HG02970 (cell line): ENCODE results near the gene HMX2.
"Not testable (repeated sequence)": the region's sequence is repeated elsewhere in the genome, so short reads cannot be mapped to it uniquely, and the experiment has no call there.

Source experiments
- ATAC-seq: cut with Tn5 transposase; IDR thresholded peaks from one replicate; pipeline ENCODE4 v1.9.1; 2021; ENCODE audit warnings: mild to moderate bottlenecking, moderate library complexity, moderate number of reproducible peaks; ENCODE audit not compliant: unreplicated experiment, low FRiP score

HMX2 gene

DNA sequence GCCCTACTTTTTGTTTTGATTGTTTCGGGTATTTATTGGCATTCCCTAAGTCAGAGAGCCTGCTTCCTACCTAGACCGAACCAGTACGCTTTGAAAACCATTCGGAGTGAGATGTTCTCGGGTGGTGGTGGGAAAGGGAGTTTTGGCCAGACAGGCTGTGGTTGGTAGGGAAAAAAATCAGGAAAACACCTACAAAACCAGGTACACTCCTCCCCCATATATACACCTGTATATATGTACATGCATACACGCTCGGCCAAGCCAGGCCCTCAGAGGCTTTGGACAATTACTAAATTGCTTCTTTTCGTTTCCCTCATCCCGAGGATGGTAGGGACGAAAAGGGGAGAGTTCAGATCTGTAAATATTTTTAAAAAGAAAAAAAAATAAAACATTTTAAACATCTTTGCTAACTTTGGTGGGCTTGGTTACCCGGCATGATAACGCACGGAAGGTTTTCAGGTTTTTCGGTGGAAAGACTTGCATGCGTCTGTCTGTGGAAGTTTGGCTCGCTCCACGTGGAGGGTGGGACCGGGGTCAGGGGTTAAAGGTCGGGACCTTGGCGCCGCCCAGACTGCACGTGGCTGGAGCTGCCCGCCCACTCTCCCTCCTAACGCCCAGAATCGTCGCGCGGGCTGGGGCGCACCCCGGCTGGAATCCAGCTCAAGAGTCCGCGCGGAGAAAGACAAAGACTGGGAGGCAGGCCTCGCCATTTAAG is 2.5 kb downstream of the HMX2 start:
- no peak for ATAC-seq

DNA sequence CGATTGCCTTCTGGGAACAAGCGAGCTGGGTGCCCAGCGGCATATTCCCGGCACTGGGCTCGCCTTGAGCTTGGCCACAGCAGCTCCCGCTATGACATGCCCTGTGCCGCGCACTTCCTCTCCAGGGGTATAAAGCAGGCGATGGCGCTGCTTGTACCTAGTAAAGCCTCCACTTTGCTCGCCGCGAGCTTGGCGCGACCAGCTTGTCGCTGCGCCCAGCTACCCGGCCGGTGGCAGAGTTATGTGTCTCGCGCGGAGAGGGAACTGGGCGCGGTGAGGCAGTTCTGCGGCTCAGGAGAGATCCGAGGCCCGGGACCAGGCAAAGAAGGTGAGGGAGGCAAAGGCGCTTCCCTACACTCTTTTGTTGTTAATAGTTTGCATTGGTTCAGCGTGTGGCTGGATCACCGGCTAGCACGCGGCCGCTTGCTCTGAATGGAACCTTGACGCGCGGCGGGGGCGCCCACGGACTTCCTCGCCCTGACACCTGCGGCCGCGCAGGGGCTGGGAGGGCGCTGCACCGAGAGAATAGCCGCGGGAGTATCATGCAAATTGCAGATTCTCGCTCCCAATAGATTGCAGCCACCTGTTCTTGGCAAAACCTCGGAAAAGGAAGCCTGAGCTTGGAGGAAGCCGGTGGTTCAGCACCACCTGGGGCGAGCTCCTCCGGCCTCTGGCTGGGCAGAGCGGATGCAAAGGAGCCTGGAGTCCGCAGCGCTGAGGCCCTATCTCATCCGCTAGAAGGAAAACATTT is 3.2 kb downstream of the HMX2 start:
- no peak for ATAC-seq

GRCh38 chr10:123151737-123152135 is 3.8 kb downstream of the HMX2 start:
- no peak for ATAC-seq

GRCh38 chr10:123153486-123154091 is 5.7 kb downstream of the HMX2 start:
- ATAC-seq, result no peak

- peak; percentile 91 for ATAC-seq
Observed at GRCh38 chr10:123154092-123154710, 6.3 kb downstream of the HMX2 start, which contains the start of gene BUB3. Gene BUB3 (plus strand): TSS chr10:123154402. CDS start chr10:123154918, 516 bp downstream.

DNA sequence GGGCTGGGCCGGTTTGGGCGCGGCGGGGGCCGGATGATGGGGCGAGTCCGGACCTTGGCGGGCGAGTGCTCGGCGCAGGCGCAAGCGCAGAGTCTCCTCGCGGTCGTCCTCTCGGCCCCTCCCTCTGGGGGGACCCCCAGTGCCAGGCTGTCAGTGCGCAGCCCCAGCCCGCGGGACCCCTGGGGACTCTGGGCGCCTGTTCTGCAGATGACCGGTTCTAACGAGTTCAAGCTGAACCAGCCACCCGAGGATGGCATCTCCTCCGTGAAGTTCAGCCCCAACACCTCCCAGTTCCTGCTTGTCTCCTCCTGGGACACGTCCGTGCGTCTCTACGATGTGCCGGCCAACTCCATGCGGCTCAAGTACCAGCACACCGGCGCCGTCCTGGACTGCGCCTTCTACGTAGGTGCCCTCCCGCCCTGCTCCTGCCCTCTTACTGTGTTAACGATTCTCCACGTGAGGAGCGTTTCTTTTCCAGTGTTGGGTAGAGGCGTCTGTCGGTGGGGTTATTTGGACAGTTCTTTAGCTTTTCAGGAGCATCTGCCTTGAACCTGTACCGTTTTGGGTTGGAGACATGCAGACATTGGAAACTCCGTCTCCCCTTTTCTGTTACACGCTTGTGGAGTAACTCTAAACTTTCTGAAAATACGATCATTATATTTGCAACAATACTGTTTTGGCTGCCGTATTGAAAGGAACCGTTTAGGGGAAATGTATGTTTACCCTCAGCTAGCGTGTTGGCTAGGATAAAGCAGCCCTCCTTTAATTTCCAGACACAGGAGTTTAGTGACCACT is 7.0 kb downstream of the HMX2 start:
- ATAC-seq, result peak; percentile 50

- no peak for ATAC-seq
Observed at GRCh38 chr10:123156078-123156477, 8.1 kb downstream of the HMX2 start.

GRCh38 chr10:123157210-123157609 is 9.3 kb downstream of the HMX2 start:
- no peak for ATAC-seq

DNA sequence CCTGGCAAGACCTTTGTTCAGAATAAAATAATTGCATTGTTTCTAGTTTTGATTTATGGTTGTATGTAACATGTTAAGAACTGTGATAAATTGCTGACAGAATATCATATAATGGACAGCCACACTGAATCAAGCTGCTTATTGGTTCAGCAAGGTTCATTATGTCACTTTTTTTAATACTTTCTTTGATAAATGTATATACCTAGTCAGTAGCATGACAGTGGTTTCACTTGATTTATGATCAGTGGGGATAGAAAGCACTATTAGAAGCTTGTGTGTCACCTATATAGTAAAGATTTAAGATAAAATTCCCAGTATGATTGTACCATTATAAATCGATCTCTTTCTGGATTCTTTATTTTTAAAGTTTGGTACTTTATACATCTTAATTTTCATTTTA is 10.7 kb downstream of the HMX2 start:
- ATAC-seq, result no peak

GRCh38 chr10:123160311-123160980 is 12.5 kb downstream of the HMX2 start:
- no peak for ATAC-seq

DNA sequence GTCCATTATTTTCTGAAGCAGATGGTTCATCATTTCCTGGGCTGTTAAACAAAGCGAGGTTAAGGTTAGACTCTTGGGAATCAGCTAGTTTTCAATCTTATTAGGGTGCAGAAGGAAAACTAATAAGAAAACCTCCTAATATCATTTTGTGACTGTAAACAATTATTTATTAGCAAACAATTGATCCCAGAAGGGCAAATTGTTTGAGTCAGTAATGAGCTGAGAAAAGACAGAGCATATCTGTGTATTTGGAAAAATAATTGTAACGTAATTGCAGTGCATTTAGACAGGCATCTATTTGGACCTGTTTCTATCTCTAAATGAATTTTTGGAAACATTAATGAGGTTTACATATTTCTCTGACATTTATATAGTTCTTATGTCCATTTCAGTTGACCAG is 16.4 kb downstream of the HMX2 start:
- ATAC-seq, result no peak

DNA sequence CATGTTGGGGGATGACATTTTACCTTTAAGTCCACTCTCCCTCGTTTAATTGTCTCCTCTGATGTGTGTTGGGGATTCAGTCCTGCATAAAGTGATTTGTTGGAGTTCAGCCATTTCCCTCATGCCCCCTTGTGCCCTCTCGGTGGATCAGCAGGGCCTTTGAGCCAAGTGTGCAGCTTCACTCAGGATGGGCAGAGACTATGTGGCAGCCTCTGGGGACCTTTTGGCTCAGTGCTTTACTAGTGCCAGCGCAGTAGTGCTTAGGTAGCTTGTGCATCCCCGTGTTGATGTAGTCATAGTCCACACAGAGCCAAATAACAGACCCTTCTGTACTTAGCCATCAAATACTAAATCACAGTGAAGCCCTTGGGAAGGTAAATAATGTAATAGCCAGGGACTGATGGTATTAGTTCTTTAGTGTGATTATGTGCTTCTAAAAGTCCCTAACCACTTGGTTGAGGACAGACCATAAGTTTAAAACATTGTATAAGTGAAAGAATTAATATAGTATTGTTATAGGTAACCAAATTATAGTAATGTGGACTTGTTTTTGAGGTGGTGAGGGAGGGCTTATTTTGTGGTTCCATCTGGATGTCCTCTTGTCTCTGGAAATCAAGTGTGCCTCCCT is 17.6 kb downstream of the HMX2 start:
- no peak for ATAC-seq

GRCh38 chr10:123166618-123167017 is 18.7 kb downstream of the HMX2 start:
- no peak for ATAC-seq

DNA sequence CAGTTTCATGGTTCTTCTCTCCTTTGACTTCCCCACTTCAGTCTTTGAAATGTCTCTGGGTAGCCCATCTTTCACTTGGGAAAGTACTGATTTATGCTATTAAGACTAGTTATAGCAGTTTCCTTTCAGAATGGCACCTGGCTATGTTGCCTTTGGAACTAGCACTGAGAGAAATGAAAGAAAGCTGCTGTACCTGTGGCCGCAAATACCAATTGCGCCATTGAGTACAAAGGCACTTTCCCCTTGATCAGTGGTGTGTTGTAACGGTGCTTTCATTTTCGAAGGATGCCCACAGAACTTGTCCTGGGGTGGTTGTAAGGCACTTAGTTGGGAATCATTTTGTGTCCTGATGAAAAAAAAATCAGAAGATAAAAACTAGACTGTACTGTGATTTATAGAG is 23.0 kb downstream of the HMX2 start:
- no peak for ATAC-seq

DNA sequence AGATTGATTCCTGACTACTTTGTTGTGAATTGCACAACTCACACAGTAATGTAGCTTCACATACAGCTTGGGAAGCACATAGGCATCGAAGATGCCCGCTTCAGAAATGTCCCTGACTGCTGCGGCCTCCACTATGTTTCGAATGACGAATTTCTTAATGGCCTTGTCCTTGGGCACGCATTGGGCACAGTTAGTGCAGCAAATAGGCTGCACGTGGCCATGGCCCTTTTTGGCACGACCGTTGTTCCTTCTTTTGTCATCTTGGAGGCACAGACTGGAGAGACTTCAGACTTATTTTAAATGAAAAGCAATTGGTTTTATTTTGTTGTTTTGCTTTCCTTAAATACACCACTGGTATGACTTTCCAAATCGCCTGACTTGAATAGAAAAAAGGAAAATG is 23.7 kb downstream of the HMX2 start:
- not testable (repeated sequence) for ATAC-seq

DNA sequence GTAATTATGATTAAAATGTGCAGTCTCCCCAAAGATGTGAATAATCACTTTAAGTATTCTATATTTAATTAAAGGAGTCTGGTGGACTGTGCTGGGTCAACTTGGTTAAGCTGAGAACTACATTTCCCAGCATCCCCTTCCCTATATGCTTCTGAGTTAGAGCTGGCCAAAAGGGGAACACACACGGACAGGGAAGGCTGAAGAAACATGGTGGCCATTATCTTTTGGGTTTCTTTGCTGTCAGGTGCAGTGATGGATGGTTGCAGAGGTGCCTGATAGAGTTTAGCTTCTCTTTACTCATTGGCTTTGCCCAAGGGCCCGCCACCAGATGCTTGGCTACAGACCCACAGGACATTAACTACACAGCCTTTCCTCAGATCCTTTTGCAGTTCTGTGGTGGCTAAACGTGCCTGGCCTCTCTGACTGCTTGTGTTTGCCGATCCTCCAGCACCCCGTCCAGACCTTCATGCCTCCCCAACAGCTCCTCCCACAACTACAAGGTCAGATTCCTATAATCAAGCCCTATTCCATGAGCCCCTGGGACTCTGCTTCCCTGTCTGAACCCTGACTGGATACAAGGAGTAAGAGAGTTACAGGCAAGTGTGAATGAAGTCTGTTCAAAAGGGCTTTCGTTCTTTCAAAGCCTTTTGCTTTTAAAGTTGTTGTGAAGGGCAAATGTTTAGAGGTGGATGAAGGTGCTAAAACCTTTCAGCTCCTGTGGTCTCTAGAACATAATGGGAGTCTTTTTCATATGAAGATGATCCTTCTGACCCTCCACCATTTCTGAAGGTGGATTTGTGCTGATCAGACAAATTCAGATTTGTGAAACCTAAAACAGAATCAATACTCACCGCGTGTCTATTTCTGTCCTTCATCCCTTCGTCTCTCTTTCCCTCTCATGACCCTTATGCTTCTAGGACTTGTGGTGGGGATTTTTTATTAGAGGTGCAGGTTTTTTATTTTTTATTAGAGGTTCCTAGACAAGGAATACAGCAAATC is 27.8 kb downstream of the HMX2 start:
- no peak for ATAC-seq

DNA sequence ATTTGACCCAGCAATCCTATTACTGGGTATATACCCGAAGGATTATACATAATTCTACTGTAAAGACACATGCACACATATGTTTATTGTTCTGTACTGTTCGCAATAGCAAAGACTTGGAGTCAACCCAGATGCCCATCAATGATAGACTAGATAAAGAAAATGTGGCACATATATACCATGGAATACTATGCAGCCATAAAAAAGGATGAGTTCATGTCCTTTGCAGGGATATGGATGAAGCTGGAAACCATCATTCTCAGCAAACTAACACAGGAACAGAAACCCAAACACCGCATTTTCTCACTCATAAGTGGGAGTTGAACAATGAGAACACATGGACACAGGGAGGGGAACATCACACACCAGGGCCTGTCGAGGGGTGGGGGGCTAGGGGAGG is 30.5 kb downstream of the HMX2 start:
- not testable (repeated sequence) for ATAC-seq
